Middle frontal gyrus (tissue), 1 donor: Measurements from ENCODE around the gene RNU4-1.
"Not testable (repeated sequence)": the region's sequence is repeated elsewhere in the genome, so short reads cannot be mapped to it uniquely, and the experiment has no call there.

ENCODE experiments used
- DNase-seq: peaks from one replicate; pipeline ENCODE4 v3.0.0-alpha.2; 2015; ENCODE audit warnings: low spot score; ENCODE audit errors: extremely low spot score

The RNU4-1 gene

DNA sequence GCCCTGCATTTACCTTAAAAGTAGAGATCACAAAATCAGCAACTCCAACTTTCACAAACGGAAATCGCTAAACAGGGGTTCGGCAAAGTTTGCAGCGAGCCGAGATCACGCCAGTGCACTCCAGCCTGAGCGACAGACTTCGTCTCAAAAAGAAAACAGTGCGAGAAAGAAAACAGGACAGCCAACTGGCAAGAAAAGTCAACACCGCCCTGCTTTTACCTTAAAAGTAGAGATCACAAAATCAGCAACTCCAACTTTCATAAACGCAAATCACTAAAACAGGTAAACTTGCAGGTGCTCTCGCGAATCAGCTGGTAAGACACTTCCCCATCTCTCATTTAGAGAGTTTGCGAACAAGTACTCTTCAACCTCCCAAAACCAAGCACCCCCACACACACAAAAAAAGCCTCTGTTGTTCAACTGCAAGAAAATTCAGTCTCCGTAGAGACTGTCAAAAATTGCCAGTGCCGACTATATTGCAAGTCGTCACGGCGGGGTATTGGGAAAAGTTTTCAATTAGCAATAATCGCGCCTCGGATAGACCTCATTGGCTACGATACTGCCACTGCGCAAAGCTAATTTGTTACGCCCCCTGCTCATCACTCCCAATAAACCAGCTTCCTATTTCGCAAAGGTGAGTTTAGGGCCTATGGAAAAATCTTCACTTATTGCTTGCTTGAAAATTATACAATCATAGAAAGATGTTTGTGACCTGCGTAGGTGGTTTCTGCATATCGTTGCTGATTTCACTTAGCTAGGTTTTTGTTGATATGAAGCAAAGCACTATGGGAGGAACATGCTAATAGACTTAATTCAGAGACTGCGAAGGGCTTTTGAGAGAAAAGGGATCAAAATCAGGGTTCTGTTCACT, at the start of gene RNU4-1:
Gene RNU4-1, minus strand, starts transcription at position 577 of the 871 bp plus-strand sequence.
- peak; percentile 73 for DNase-seq

DNA sequence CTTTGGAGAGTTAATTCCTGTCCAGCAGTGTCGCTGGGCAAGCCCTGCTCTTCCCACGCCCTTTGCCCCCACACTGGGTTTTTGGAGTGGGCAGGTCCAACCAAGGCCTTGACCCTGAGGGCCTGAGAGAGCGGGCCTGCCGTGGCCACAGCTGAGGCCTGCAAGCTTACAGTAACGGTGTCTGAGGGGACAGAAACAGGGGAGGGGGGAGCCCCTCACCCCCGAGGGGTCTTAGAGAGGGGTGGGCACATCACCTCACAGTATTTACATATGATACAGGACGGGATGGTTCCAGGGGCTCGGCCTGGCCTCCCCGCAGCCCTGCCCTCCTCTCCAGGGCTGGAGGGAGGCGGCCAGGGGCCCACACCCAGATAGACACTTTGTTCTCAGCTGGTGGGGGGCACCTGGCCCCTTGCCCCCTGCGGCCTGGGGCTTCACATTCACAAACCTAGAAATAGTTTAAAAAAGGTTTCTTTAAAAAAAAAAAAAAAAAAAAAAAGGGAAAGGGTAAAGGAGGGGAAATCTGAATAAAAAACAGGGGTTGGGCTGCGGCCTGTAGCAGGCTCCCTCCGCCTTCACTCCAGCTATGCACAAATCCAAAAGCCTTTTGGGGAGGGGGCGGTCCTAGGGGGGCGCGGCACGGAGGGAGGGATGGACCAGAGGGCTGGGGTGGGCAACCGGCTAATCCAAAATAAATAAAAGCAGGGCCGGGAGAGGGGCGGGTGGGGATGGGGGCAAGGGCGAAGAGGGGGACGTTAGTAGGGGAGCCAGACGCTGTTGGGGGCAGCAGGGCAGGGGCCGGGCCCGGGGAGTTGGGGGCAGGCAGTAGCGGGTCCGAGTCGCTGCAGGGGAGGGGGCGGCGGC, 49.4 kb upstream of the RNU4-1 start:
- no peak for DNase-seq

GRCh38 chr12:120339256-120339655, 46.2 kb upstream of the RNU4-1 start:
- no peak for DNase-seq

GRCh38 chr12:120337730-120338129, 44.7 kb upstream of the RNU4-1 start:
- no peak for DNase-seq

- not testable (repeated sequence) for DNase-seq
Observed at GRCh38 chr12:120336392-120336791, 43.4 kb upstream of the RNU4-1 start.

DNA sequence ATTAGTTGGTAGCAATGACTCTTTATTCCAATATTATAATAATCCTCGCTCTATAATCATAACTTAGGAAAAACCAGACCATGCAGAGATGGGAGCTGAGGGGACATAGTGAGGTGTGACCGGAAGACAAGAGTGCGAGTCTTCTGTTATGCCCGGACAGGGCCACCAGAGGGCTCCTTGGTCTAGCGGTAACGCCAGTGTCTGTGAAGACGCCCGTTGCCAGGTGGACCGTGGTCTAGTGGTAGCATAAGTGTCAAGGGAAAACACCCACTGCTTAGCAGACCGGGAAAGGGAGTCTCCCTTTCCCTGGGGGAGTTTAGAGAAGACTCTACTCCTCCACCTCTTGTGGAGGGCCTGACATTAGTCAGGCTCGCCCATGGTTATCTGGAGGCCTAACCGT, 42.4 kb upstream of the RNU4-1 start:
- DNase-seq = not testable (repeated sequence)

DNA sequence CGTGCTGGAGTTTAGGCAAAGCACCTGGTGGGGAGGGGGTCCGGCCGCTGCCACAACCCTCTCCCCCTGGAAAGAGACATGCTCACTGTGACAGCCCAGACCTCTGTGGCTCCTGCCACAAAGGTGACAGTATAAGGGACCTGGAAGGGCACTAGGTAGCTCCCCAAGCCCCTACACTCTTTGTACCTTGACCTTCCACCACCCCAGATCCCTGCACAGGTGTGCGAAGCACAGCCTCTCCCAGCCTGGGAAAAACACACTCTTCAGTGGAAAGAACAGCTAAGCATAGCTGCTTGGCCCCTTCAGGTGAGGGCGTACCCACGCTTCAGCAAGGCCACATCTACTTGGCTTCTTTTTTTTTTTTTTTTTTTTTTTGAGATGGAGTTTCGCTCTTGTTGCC, 39.5 kb upstream of the RNU4-1 start:
- DNase-seq = no peak

GRCh38 chr12:120332041-120332440, 39.0 kb upstream of the RNU4-1 start:
- DNase-seq = no peak

DNA sequence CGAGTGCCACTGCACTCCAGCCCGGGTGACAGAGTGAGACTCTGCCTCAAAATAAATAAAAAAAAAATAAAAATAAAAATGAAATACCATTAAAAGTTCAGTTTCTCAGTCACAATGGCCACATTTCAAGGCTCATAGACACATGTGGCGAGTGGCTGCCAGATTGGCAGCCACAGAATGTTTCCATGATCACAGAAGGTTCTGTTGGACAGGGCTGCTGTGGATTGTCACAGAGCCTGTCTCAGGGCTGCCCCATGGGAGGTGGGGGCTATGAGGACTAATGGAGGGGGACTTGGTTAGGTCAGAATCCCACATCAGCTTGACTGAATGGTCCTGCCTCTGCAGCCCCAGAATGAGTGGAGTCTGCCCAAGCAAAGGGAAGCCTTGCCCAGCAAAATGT, 38.4 kb upstream of the RNU4-1 start:
- DNase-seq = no peak

- DNase-seq = no peak
Observed at GRCh38 chr12:120328228-120328627, 35.2 kb upstream of the RNU4-1 start.

GRCh38 chr12:120327593-120327992, 34.6 kb upstream of the RNU4-1 start, which contains the start of gene PLA2G1B:
PLA2G1B (minus strand) TSS chr12:120327779; CDS start chr12:120327753, 26 bp downstream.
- no peak for DNase-seq

- DNase-seq = no peak
Observed at GRCh38 chr12:120324841-120325417, 31.9 kb upstream of the RNU4-1 start.

DNA sequence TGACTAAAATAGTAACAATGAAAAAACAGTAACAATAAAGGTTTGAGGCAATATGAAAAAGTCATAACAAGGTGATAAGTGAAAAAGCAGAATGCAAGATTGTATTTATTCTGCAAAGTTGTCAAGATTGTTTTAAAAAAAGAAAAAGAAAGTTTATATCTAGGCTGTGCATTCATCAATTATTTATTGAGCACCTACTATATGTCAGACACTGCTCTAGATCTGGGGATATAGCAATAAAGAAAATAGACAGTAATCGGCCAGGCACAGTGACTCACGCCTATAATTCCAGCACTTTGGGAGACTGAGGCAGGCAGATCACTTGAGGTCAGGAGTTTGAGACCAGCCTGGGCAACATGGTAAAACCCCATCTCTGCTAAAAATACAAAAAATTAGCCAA, 30.7 kb upstream of the RNU4-1 start:
- no peak for DNase-seq

DNA sequence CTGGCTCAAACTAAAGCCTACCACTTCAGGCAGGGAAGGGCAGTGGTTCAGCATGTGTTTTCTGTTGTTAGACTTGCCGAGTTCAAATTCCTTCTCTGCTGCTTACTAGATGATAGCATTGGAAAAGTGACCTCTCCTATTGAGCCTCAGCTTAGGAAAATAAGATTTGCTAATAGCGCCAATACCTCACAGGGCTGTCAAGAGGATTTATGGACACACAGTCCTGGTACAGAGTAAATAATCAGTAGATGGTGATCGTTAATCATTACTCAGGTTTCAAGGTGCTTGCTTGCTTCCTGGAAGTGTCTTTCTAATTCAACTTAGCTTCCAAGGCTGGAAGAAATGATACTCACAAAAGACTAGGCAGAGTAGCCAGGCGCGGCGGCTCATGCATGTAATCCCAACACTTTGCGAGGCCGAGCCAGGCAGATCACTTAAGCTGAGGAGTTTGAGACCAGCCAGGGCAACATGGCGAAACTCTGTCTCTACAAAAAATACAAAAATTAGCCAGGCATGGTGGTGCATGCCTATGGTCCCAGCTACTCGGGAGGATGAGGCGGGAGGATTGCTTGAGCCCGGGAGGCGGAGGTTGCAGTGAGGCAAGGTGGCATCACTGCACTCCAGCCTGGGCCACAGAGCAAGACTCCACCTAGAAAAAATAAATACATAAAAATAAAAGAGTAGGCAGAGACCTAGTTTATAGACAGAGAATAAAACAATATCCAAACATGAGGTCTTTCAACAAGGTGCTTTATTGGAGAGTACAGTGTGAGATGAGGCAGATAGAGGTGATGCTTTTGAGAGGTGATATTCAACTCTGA, 28.6 kb upstream of the RNU4-1 start:
- no peak for DNase-seq

GRCh38 chr12:120317224-120318105, 24.4 kb upstream of the RNU4-1 start:
- peak; percentile 98 for DNase-seq

DNA sequence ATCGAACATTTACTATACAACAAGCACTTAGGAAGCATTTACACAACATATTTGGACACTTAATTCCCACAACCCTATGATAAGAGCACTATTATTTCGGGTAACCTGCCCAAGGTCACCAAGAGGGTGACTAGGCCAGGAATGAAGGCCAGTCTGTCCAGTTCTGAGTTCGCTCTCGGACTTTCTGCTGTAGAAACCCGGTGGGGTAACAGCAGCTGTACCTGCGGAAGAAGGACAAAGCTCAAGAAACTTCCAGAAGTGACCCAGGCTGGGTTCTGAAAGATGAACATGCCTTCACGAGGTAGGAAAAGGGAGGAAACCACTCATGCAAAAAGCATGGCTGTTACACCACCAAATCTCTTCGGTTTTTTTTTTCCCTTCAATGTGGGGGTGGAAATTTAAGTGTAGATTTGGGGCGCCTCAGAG, 23.8 kb upstream of the RNU4-1 start:
- DNase-seq = no peak

DNA sequence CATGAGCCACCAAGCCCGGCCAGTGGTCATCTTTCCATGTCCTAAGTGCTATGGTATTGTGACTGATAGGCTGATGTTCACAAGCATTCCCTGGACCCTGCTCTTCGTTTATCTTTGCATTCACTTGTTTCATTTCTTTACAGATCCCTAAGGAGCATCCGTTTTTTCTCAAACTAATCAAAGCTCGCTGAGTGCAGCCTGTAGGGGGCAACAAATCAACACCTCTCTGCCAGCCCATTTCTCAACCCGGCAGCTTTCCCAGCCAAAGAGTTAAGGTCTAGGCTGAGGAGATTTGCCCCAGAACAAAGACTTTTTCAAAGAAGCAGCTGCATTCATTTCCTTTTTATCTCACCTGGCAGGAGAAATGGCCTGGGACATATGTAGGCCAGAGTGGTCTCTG, 21.2 kb upstream of the RNU4-1 start:
- no peak for DNase-seq

GRCh38 chr12:120301962-120302815, 9.2 kb upstream of the RNU4-1 start, which contains the start of gene SIRT4:
SIRT4 (plus strand) TSS chr12:120302321; CDS start chr12:120303562, 1,241 bp downstream.
- DNase-seq = peak; percentile 89

DNA sequence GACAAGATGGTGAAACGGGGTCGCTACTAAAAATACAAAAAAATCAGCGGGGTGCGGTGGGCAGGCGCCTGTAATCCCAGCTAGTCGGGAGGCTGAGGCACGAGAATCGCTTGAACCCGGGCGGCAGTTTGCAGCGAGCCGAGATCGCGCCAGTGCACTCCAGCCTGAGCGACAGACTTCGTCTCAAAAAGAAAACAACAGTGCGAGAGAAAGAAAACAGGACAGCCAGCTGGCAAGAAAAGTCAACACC, 701 bp downstream of the RNU4-1 start:
- DNase-seq = no peak
